Activated effector memory CD4-positive, alpha-beta T cell treated with Interleukin-2 at 50 U/mL for 16 hours (primary cell): ENCODE measurements around the gene OR51F2.
"Not testable (repeated sequence)": the region's sequence is repeated elsewhere in the genome, so short reads cannot be mapped to it uniquely, and the experiment has no call there.

ENCODE experiments used
- DNase-seq: peaks from one replicate; pipeline ENCODE4 v3.0.0-alpha.2; 2020

The OR51F2 gene, protein sequence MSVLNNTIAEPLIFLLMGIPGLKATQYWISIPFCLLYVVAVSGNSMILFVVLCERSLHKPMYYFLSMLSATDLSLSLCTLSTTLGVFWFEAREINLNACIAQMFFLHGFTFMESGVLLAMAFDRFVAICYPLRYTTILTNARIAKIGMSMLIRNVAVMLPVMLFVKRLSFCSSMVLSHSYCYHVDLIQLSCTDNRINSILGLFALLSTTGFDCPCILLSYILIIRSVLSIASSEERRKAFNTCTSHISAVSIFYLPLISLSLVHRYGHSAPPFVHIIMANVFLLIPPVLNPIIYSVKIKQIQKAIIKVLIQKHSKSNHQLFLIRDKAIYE

GRCh38 chr11:4821021-4821420, at the start of gene OR51F2:
OR51F2 (plus strand) TSS chr11:4821321; CDS start chr11:4821422, 101 bp downstream.
- DNase-seq = no peak

GRCh38 chr11:4782454-4782853, 38.7 kb upstream of the OR51F2 start:
- no peak for DNase-seq

DNA sequence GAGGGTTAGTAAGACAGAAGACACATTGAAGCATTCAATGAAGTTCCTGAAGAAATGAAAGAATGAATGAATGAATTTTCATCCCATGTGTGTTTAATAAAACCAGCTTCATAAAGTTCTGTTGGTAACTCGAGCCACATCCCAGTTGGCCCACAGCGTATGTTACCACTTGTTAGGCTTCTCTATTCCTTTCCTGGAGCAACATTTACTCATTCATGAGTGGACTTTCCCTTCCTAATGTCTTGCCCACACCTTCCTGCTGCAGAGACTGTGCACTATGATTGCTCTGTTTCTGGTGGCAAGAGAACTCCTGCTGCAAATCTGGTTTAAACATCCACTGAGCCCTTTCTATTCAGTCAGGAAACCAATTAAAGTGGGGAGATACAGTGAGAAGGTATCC, 23.9 kb upstream of the OR51F2 start:
- DNase-seq = no peak

GRCh38 chr11:4798427-4799183, 22.5 kb upstream of the OR51F2 start:
- DNase-seq = no peak

DNA sequence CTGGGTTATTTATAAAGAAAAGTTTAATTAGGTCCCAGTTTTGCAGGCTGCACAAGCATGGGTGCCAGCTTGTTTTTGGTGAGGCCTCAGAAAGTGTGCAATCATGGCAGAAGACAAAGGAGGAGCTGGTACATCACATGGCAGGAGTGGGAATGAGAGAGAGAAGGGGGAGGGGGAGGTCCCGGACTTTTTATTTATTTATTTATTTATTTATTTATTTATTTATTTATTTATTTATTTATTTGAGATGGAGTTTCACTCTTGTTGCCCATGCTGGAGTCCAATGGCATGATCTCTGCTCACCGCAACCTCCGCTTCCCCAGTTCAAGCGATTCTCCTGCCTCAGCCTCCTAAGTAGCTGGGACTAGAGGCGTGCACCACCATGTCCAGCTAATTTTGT, 19.8 kb upstream of the OR51F2 start:
- not testable (repeated sequence) for DNase-seq

DNA sequence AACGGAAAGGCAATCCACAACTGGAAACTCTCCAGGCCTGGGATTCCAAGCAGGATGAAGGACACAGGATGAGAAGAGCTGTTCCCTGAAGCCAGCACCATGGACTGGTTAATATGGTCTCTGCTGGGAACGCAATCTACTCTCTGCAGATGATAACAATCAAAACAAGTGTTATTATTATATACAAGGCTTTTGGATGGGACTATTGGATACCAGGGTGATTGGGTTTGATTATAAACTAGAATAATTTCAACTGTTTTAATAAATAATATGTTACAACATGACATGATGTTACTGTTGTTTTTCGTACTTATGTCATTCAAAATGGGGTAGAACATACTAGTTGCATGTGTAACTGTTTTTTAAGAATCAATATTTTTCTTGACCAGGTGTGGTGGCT, 16.8 kb upstream of the OR51F2 start, which contains the start of gene OR52R1:
OR52R1 (minus strand) TSS at position 101 of the 400 bp plus-strand sequence; CDS start at position 101, 0 bp downstream.
- no peak for DNase-seq

- DNase-seq = no peak
Measured at GRCh38 chr11:4808476-4808875, 12.6 kb upstream of the OR51F2 start.

- DNase-seq = no peak
Measured at GRCh38 chr11:4809246-4809645, 11.9 kb upstream of the OR51F2 start.

DNA sequence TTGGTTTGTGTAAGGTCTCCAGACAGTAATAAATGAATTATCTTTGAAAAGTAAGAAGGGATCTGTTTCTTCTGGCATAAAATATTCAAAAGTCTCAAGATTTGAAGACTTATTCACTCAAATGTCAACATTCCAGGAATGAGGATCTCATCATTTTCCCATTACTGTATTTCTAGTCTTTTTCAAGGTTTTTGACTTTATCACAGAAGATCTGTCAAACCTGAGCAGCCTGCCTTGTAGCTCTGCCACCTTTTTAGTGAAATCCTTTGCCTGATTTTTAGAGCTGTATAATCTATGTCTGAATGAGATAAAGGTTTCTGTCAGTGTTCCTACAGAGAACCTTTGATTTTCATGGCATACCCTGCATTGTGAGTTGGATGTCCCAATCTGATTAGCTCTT, 4.0 kb downstream of the OR51F2 start:
- DNase-seq = no peak

DNA sequence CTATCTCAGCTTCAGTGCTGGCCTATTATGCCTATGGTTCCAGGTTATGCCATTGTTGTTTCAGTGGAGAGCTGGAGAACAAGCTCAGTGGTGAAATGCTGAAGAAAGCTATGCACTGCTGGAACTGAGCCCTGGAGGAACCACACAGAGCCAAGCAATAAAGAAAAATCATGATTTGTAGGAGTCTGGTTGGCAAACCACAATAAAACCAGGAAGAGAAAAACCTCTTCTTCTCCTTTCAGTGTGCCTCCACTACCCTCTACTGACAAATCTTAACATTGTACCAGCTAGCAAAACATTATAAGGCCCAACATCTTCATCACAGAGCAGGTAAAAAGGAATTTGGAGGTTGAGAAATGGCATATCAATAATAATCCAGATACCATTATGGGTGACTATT, 5.3 kb downstream of the OR51F2 start:
- DNase-seq = no peak

DNA sequence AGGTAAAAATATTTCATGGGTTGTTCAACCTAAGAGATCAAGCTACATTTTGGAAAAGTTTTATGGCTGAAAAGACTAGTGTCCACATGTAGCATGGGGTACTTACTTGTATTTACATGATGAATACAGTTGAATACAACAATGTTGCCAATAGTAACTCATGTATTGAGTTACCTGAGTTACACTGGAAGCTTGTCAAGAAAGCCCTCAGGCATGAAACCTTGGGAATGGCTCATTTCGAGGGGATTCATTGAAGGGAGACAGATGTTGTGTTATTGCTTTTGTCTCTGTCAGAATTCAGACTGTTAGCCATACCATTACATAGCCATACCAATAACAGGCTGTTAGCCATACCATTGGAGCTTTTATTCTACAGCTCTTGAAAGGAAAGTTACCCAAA, 9.2 kb downstream of the OR51F2 start:
- no peak for DNase-seq

DNA sequence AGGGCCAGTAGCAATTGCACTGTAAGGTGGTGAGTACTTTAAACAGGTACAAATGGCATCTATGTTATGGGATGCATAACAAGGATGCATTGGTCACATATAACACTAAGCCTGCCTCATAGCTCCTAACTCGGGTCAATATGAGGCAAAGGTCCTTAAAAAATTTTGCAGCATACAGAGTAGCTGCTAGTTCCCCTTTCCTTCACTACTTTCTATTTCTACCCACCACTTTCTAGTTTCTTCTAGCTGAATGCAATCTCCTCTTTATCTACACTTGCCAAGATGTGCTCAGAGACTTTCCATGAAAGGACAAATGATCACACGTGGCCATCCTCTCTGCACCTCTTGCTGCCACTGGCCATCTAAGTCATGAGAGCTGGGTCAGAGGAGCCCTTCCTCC, 9.8 kb downstream of the OR51F2 start:
- DNase-seq = no peak

DNA sequence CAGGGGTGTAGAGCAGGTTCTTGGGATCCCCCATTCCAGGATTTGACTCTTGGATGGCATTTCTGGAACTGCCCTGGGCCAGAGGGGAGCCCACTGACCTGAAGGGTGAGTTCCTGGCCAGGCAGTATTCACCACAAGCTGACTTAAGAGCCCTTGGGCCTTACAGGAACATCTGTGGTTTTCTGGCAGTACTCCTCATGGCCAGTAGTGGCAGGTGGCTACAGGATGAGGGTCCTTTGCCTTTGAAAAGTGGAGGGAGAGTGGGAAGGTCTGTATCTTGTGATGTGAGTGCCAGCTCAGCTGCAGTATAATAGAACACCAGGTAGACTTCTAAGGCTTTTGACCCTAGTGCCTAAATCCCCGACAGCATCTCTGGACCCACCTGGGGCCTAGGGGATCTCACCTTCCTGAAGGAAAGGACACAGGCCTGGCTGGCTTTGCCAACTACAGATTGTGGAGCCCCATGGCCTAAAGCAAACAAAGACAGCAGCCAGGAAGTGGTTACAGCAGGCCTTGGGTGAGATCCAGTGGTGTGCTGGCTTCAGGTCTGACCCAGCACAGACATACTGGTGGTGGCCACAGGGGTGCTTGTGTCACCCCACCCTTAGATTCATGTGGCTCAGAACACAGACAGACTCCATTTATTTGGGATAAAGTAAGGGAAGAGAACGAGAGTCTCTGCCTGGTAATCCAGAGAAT, 18.9 kb downstream of the OR51F2 start:
- DNase-seq = no peak

DNA sequence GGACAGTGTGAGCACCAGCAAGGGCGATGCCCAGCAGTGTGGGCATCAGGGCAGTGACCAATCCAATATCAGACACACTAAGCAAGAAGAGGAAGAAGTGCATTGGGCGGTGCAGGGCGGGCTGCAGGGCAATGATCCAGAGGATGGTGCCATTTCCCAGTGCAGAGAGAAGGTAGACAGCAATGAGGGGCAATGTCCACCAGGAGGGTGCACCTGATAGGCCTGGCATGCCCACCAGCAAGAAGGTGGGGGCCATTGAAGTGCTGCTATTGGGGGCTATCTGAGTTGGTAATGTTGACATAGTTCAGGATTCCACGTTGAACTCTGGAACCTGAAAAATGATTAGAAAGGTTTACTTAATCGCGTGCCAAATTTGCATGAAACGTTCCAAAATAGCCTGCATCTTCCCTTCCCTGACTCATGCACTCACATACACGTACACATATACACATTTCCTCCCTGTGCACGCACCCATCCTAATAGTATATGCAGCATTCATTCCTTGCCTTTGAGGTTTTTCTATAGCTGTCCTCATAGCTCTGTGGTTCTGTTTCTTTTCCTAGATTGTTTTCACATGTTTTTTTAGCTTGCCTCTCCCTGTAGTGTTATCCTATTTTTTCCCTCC, 27.9 kb downstream of the OR51F2 start, which contains the start of gene OR51S1:
OR51S1 (minus strand) TSS at position 301 of the 625 bp plus-strand sequence; CDS start at position 301, 0 bp downstream.
- no peak for DNase-seq

DNA sequence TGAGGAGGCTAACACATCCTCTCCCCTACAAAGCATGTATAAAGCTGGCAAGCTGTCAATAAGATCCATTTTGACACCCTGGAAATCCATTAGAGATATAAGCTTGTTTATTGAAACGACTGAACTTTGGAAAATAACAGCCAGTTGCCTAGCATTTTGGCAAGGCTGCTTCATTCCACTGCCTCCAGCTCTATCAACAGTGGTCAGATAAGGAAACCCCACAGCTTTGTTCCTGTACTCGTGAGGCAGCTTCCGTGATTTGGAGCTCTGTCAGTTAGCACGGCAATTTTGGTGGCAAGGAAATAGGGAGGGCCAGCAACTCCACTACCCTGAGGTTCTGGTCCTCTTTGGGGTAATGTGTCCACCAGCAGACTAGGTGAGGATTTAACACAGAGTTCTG, 29.9 kb downstream of the OR51F2 start:
- no peak for DNase-seq

DNA sequence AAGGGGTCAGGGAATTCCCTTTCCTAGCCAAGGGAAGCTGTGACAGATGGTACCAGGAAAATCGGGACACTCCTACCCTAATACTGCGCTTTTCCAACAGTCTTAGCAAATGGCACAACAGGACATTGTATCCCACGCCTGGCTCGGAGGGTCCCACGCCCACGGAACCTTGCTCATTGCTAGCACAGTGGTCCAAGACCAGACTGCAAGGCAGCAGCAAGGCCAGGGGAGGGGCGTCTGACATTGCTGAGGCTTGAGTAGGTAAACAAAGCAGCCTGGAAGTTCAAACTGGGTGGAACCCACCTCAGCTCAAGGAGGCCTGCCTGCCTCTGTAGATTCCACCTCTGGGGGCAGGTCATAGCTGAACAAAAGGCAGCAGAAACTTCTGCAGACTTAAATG, 33.2 kb downstream of the OR51F2 start:
- not testable (repeated sequence) for DNase-seq

GRCh38 chr11:4862447-4863236, 41.5 kb downstream of the OR51F2 start:
- DNase-seq = no peak

- DNase-seq = no peak
Measured at GRCh38 chr11:4863876-4864275, 42.8 kb downstream of the OR51F2 start.

DNA sequence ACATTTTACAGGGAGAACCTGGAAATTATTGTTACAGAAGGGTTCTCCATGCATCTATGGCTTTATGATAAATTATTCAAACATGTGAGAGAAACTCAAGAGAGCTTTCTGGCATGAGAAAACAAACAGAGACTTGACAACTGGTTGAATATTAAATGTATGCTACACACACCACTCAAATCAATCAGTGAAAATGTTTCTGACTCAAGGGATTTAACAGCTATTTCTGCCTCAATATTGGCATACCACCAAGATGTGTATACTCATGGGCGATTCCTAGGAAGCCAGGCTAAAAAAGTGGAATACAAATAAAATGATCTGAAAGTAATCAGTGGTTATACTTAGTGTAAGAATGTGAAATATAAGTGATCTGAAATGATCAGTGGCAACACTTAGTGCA, 44.7 kb downstream of the OR51F2 start:
- no peak for DNase-seq
